NCI-H2107 treated with DMSO at 0.1 percent for 48 hours (cell line): ENCODE data around the gene TSEN15.

Source experiments
- DNase-seq: peaks from one replicate; lab custom pipeline; 2025; ENCODE audit not compliant: unreplicated experiment; lab: John Stamatoyannopoulos, UW

TSEN15 gene

GRCh38 chr1:184052194-184052559, 647 bp downstream of the TSEN15 start:
- DNase-seq: no peak

DNA sequence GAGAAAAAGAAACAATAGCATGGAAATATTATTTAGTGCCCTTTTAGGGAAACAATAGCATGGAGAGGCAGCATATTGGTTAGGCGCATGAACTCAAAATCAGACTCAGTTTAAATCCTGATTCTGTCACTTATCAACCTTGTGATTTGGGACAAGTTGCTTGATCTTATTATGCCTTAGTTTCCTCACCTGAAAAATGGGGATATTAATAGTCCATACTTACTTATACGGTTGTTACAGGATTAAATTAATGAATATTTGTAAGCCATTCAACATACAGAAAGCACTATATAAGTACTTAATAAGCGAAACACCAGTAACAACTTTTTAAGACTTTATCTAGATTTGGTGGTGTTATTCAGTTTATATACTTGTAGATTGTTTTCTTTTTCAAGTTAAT, 1.2 kb downstream of the TSEN15 start:
- no peak for DNase-seq

DNA sequence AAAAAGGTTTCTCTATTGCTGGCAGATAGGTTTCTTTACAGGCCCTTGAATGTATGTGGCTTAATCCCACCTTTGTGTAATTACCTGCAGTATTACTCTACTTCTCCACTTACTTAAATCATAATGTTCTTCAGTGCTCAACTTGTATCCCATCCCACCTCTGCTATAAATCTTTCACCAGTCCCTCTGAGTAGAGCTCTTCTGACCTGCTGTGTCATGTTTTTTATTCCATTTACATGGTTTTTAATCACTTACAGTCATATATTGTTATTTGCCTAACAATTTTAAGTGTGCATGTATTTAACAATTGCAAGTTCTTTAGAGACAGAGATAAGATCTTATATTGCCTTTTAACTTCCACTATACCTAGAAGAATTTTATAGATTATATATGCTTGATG, 2.4 kb downstream of the TSEN15 start:
- no peak for DNase-seq

DNA sequence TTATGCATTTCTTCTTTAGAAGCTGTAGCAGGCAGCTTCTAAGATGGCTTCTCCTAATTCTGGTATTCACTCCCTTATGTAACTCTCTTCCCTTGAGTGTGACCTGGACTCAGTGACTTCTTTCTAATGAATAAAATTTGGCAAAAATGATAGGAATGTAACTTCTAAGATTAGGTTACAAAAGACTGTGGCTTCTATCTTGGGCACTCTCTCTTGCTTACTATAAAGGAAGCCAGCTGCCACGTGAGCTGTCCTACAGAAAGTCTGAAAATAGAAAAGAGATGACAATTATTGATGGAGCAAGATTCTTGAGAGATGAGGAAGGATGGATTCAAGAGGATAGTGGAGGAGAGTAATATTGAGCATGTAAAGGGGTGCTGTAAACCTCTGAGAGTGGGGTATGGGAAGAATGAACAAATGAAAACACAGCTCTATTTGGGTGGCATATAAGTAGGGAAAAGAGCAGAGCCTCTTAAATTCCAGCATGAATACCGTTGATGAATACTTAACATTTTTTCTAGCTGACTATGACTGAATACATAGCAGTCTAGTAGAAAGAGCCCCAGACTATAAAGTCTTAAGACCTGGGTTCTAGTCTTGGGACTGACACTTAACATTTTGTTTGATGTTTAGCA, 5.5 kb downstream of the TSEN15 start:
- DNase-seq: no peak

DNA sequence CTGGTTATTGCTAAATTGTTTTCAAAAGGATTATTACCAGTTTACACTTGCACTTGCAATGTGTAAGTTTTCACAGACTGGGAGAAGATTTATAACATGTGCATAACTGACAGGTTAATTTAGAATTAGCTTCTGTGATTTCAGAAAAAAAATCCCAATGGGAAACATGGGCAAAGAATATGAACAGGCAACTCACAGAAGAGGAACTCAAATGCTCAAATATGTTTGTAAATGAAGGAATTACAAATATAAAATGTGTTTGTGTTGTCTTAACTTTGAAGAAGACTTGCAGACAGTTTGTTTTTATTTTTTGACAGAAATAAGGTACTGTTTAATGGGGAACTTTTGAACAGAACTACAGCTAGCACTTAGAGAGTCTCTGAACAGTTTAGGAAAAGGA, 8.4 kb downstream of the TSEN15 start:
- DNase-seq: no peak

DNA sequence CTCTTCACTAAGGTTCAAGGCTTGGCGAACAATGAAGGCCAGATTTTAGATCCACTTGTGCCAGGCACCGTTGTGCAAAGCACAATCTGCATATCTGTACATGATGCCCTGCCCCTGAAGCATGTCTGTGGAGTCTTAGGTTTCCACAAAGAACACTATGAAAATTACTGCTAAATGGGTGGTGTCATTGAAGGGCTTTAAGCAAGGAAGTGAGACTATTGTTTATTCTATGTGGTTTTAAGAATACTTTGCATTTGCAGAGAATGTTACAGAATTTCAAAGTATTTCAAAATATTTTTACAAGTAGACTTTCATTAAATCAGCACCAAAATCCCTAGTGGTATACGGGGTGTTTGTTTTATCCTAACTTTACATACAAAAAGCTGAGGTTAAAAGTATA, 8.8 kb downstream of the TSEN15 start:
- no peak for DNase-seq

- no peak for DNase-seq
Measured at GRCh38 chr1:184061396-184062003, 10.0 kb downstream of the TSEN15 start.

GRCh38 chr1:184062640-184063286, 11.2 kb downstream of the TSEN15 start:
- no peak for DNase-seq

DNA sequence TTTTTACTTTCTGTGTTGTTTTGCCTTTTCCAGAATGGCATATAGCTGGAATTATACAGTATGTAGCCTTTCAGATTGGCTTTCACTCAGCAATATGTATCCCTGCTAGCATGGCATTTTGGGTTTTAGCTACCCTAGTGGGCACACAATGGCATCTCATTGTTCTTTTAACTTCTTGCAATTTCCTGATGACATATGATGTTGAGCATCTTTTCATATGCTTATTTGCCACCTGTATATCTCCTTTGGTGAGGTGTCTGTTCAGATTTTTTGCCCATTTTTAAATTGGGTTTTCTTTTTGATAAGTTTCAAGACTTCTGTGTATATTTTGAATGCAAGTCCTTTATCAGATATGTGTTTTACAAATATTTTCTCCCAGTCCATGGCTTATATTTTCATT, 14.0 kb downstream of the TSEN15 start:
- DNase-seq: no peak

DNA sequence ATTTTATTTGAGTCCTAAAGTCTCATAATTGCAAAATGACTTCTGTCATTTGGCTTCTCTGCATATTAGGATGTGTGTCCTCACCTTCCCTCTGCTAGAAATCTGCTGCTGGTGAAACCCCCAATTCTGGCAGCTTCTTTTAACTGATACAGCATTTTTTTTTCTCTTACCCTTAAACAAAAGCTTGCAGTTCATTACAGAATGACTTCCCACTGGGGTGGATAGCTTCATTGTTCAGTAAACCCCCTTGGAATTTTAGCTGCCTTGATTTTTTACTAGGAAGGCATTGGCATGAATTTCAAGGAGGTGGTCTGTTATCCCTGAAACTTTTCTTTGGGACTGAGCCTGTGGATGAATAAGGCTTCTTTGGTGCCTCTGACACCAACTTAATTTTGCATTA, 16.8 kb downstream of the TSEN15 start:
- no peak for DNase-seq

DNA sequence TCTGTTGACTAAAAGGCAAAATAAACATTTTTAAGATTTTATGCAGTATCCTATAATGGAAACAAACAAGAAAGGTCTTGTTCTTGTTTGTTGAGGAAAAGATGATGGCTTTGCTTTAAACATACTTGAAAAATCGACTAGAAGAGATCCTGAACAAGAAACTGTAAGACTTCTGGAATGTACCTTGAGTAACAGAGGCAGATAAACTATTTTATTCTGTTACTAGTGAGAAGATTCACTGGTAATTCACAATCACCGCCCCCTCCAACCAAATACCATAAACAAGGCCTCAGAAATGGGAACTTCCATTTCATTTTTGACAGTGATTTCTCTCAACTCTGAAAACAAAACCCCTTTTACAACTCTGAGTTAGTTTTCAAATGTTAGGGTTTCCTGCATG, 18.1 kb downstream of the TSEN15 start:
- no peak for DNase-seq

- no peak for DNase-seq
Measured at GRCh38 chr1:184072376-184072775, 20.8 kb downstream of the TSEN15 start.

DNA sequence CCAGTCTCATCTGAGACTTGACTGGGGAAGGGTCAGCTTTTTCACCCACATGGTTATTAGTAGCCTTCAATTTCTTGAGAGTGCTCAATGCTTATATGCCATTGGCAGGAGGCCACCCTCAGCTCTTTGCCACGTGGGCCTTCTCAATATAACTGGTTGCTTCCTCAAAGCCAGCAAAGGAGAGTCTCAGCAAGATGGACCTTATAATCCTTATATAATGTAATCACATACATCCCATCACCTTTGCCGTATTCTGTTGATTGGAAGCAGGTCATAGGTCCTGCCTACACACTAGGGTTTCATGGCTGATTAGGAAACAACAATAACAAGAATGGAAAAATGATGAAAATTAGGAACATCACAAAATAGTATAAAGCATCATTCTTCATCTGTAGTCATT, 22.9 kb downstream of the TSEN15 start:
- DNase-seq: no peak

GRCh38 chr1:184075055-184076029, 23.8 kb downstream of the TSEN15 start:
- peak; percentile 78 for DNase-seq

GRCh38 chr1:184078564-184079249, 27.2 kb downstream of the TSEN15 start:
- no peak for DNase-seq

GRCh38 chr1:184080309-184080708, 28.8 kb downstream of the TSEN15 start:
- DNase-seq: no peak

- DNase-seq: no peak
Measured at GRCh38 chr1:184082541-184083415, 31.2 kb downstream of the TSEN15 start.

DNA sequence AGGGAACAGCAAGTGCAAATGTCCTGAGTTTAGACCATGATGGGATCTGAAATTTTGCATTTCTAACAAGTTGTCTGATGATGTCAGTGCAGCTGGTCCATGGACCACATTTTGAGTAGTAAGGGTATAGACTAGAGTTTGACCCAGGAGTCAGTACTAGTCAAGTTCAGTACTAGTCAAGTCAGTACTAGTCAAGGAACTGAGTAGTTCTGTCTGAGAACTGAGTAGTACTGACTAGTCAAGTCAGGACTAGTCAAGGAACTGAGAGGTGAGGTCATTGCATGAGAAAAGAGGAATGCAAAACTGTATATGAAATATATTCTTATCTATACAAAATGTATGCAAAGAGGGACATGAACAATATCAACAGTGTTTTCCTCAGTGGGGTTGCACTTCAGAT, 34.1 kb downstream of the TSEN15 start:
- no peak for DNase-seq

DNA sequence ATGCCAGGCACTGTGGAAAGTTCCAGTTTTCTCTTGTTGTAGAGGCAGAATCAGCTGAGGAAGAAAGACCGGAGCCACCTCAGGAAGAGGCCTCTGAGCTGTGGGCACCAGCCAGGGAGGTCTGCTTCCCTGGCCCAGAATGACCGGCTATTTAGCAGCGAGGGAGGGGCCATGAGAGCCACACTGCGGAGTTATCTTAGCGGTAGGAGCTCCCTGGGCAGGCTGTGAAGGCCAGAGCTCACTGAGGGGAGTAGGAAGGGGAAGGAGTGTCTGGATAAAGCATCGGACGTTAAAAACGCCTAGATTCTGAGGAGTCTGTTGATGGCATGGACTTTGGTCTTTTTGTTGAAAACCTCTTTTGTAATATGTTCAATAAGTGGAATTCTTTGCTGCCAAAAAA, 36.5 kb downstream of the TSEN15 start:
- no peak for DNase-seq

- no peak for DNase-seq
Measured at GRCh38 chr1:184093071-184093470, 41.5 kb downstream of the TSEN15 start.
